Heart right ventricle (tissue), 16 donors: ENCODE measurements around the gene DUSP3. TPM values are rescaled to one million over a fixed set of nuclear protein-coding genes. Genes with fewer than 3 reads are reported as not detected.
A peak's percentile ranks its signal among the peaks of the same experiment; 100 is the strongest.

ENCODE experiments used
- ATAC-seq, 8 donors: fragments of 200-7000 bp; cut with Tn5 transposase; one replicate each; pipeline ENCODE4 v1.9.1; 2020; ENCODE audit warnings: mild to moderate bottlenecking in 8 of 8, moderate library complexity in 8 of 8, moderate number of reproducible peaks in 1 of 8
- DNase-seq, 2 donors: peaks; one replicate each; pipeline ENCODE4 v3.0.0-alpha.2; 2020
- H3K27ac ChIP-seq, 10 donors: fragments of 200-600 bp; sonication (generic) in 2 of 10; one replicate each; pipeline versions ENCODE4 v1.5.0 to v1.8.0; 2020 to 2022; ENCODE audit warnings: mild to moderate bottlenecking in 3 of 10
- H3K27me3 ChIP-seq, 7 donors: fragments of 200-600 bp; one replicate each; pipeline ENCODE4 v1.8.0; 2021 to 2022; ENCODE audit warnings: mild to moderate bottlenecking in 2 of 7
- H3K36me3 ChIP-seq, 9 donors: fragments of 200-600 bp; sonication (generic) in 1 of 9; one replicate each; pipeline versions ENCODE4 v1.5.0 to v1.8.0; 2020 to 2022; ENCODE audit warnings: mild to moderate bottlenecking in 2 of 9
- H3K4me1 ChIP-seq, 9 donors: fragments of 200-600 bp; sonication (generic) in 1 of 9; one replicate each; pipeline versions ENCODE4 v1.5.0 to v1.8.0; 2020 to 2022; ENCODE audit warnings: mild to moderate bottlenecking in 4 of 9
- H3K4me3 ChIP-seq, 10 donors: fragments of 200-600 bp; sonication (generic) in 2 of 10; one replicate each; pipeline versions ENCODE4 v1.5.0 to v1.8.0; 2020 to 2022; ENCODE audit warnings: mild to moderate bottlenecking in 7 of 10, moderate library complexity in 2 of 10
- H3K9me3 ChIP-seq, 11 donors: fragments of 200-600 bp in 10 of 11; sonication (generic) in 2 of 11; one replicate each; pipeline versions ENCODE4 v1.5.0 to v1.8.0; 2013 to 2022; ENCODE audit warnings: mild to moderate bottlenecking in 2 of 11, control low read depth in 1 of 11, moderate library complexity in 1 of 11
- CTCF ChIP-seq, 9 donors: fragments of 200-600 bp; sonication (generic) in 2 of 9; IDR thresholded peaks; one replicate each; pipeline versions ENCODE4 v1.5.0 to v1.8.0; 2021 to 2022; ENCODE audit warnings: antibody characterized with exemption in 9 of 9, mild to moderate bottlenecking in 5 of 9, moderate library complexity in 1 of 9
- WGBS, 2 donors: extraction: QIAGEN DNeasy Blood & Tissue Kit; methylation state at CpG; one replicate each; pipeline ENCODE4 v1.1.7; 2013; ENCODE audit warnings: inconsistent platforms in 1 of 2; 5-methylcytosine and 5-hydroxymethylcytosine counted together
- intact Hi-C, 10 donors: fragments of 100-400 bp; cut with DNase I; formaldehyde crosslinking; loops; one replicate each; pipeline versions ENCODE4 v1.11.1 to v1.14.2; 2022
- polyA plus RNA-seq, 2 donors: library from polyadenylated mRNA; stranded (reverse); fragments of 200-250 nt; gene quantifications; one replicate each; pipeline ENCODE4 v1.2.3, GENCODE V29; 2013
- total RNA-seq, 10 donors: library from RNA; stranded (reverse); fragmentation: NEBNext Ultra II Directional in 3 of 10; extraction: Animal tissue kit (Norgen Biotek cat#: 25700) in 3 of 10; gene quantifications; one replicate each; pipeline versions ENCODE4 v1.2.1 to v1.2.4, GENCODE V29; 2021 to 2023
- donor health status: Arrhythmogenic right ventricular cardiomyopathy.
- donor health status: ischemic (EF 13 %, LVEDD 7.1; RV severe dilation, severe dysfunction).
- donor health status: healthy with polysubstance abuse.
- donor health status: DM: no; HTN: yes; CAD: no.
- donor health status: DM: no; HTN: no; CAD: no.
- donor health status: ischemic (EF 25% LVEDD 6.9; RV normal size, moderate dysfunction).
- donor health status: ischemic (EF 25% LVEDD 5.7; RV mildly dilated, moderate dysfunction).
- donor health status: healthy.
- donor health status: DM: yes; HTN: yes; CAD: no.
- donor health status: Ischemic cardiomyopathy.
- donor health status: ischemic (EF 35%, LVEDD 5.7; RV mildly dilated, moderate dysfunction).
- donor health status: nonischemic (EF 11% LVEDD 7.7; RV severe dilation, severe dysfunction).
- donor health status: DM: yes; HTN: yes; CAD: no.
- donor health status: PGD.
- donor health status: ischemic (EF 29% LVEDD 5.4; RV normal size, mild dysfunction).
- donor health status: nonischemic (EF 23%, LVEDD 6.1; RV moderate dilation, normal function).

The DUSP3 gene
- total and polyA plus RNA-seq, 12 donors = 119 to 371 (median 297) TPM

GRCh38 chr17:43772877-43773648, 5.7 kb downstream of the DUSP3 start:
- Histone ChIP-seq H3K4me3 (no peak overlapping the region), H3K27me3 (no peaks in the 10 kb centered on the region), H3K27ac (peak overlapping the region in 6 of 10 donors; percentile 6 to 86 (median 25)), H3K36me3 (peaks cover 0 to 91% (median 64%) of the 10 kb centered on the region in 9 donors), H3K4me1 (peaks cover 11 to 94% (median 60%) of the 10 kb centered on the region in 9 donors), H3K9me3 (no peaks in the 10 kb centered on the region)
- intact Hi-C loops = no loop called here
- DNase-seq (no peak), ATAC-seq (no peak)
- 76 to 83% methylated on average over 10 of the region's 10 CpGs for WGBS, 2 donors
- no peak for TF ChIP-seq CTCF (IDR thresholded peaks at IDR 0.05)

GRCh38 chr17:43771463-43771862, 7.3 kb downstream of the DUSP3 start:
- Histone ChIP-seq H3K27ac (no peak overlapping the region), H3K36me3 (peaks cover 0 to 97% (median 70%) of the 10 kb centered on the region in 9 donors), H3K4me1 (peaks cover 13 to 94% (median 61%) of the 10 kb centered on the region in 9 donors), H3K9me3 (no peaks in the 10 kb centered on the region), H3K4me3 (no peak overlapping the region), H3K27me3 (no peaks in the 10 kb centered on the region)
- TF ChIP-seq CTCF (IDR thresholded peaks at IDR 0.05) = no peak
- 96 to 98% methylated on average over 9 of the region's 9 CpGs for WGBS, 2 donors
- intact Hi-C loops = no loop called here
- DNase-seq (no peak), ATAC-seq (no peak)

DNA sequence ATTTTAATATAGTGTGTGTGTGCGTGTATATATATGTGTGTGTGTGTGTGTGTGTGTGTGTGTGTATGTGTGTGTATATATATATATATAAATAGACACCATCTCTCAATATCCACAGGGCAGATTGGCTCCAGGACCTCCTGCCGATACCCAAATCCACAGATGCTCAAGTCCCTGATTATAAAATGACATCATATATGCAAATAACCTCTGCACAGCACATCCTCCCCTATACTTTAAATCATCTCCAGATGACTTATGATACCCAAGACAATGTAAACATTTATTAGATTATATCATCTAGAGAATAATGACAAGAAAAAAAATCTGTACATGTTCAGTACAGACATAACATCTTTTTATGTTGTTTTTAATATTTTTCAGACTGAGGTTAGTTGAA, 7.8 kb downstream of the DUSP3 start:
- Histone ChIP-seq H3K9me3 (no peaks in the 10 kb centered on the region), H3K36me3 (peaks cover 0 to 99% (median 70%) of the 10 kb centered on the region in 9 donors), H3K4me3 (no peak overlapping the region), H3K4me1 (peaks cover 13 to 94% (median 56%) of the 10 kb centered on the region in 9 donors), H3K27ac (no peak overlapping the region), H3K27me3 (no peaks in the 10 kb centered on the region)
- DNase-seq = no peak
- intact Hi-C loops = no loop called here
- WGBS, 2 donors = 69 to 81% methylated on average over 2 of the region's 2 CpGs
- ATAC-seq = no peak
- TF ChIP-seq CTCF (IDR thresholded peaks at IDR 0.05) = no peak

- peaks cover 0 to 99% (median 68%) of the 10 kb centered on the region in 9 donors for H3K36me3 ChIP-seq
- H3K4me1 ChIP-seq = peaks cover 13 to 92% (median 46%) of the 10 kb centered on the region in 9 donors
- H3K9me3 ChIP-seq = no peaks in the 10 kb centered on the region
- ATAC-seq = peak in 4 of 8 donors; percentile 3 to 46 (median 6)
- peak overlapping the region in 3 of 10 donors; percentile 11 to 76 (median 13) for H3K27ac ChIP-seq
- no peaks in the 10 kb centered on the region for H3K27me3 ChIP-seq
- WGBS, 2 donors = 81 to 84% methylated on average over 11 of the region's 11 CpGs
- H3K4me3 ChIP-seq = no peak overlapping the region
- intact Hi-C loops = loop anchor here in 4 of 10 donors (5.0 to 10.0 kb wide), 2 partner anchors 77 to 195 kb away; partner anchors contain the start of gene CD300LG (in 1 of the 4)
- DNase-seq = no peak
- no peak for TF ChIP-seq CTCF (IDR thresholded peaks at IDR 0.05)
Observed at GRCh38 chr17:43769859-43770258, 8.9 kb downstream of the DUSP3 start.
